ENCODE measurements around the gene NPPC. TPM values are rescaled to one million over a fixed set of nuclear protein-coding genes. Genes with fewer than 3 reads are reported as not detected.

Gene NPPC
- total RNA-seq, 4 donors from 2014 or later, result not detected

GRCh38 chr2:231905026-231905425 lies 21.2 kb downstream of the NPPC start:
- H3K4me3 ChIP-seq, result no peak overlapping the region
- peaks cover 4% of the 10 kb centered on the region for H3K4me1 ChIP-seq
- TF ChIP-seq POLR2A (IDR thresholded peaks at IDR 0.05) (no peak), POLR2AphosphoS5 (IDR thresholded peaks at IDR 0.05) (no peak), EP300 (IDR thresholded peaks at IDR 0.05) (no peak), CTCF (IDR thresholded peaks at IDR 0.05) (no peak)
- no peak for DNase-seq (ENCODE audit: low spot score in 2 of 2)
- H3K27ac ChIP-seq, result no peak overlapping the region
- H3K9me3 ChIP-seq, result no peaks in the 10 kb centered on the region
- H3K36me3 ChIP-seq, result no peaks in the 10 kb centered on the region
- 60% methylated on average over 1 of the region's 4 CpGs for WGBS
- peaks cover 3% of the 10 kb centered on the region for H3K27me3 ChIP-seq

GRCh38 chr2:231904161-231904611 lies 22.0 kb downstream of the NPPC start:
- TF ChIP-seq CTCF (IDR thresholded peaks at IDR 0.05), result no peak
- TF ChIP-seq POLR2A (IDR thresholded peaks at IDR 0.05), result no peak
- TF ChIP-seq POLR2AphosphoS5 (IDR thresholded peaks at IDR 0.05), result no peak
- no peak for TF ChIP-seq EP300 (IDR thresholded peaks at IDR 0.05)
- WGBS, result 68% methylated on average over 5 of the region's 12 CpGs

DNA sequence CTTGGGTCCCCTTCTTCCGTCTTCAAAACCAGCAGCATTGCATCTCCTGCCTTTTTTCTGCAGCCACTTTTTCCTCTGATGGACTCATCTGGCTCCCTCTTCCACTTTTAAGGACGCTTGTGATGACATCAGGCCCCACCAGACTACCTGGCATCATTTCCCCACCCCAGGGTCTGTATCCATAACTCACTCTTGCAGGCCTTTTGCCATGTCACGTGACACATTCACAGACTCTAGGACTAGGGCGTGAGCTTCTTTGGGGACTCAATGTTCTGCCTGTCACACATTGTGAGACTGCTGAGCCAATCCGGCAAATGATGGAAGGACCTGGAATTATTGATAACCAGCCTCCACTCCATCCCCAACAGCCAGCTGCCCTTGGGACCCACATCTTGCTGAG lies 23.6 kb downstream of the NPPC start:
- TF ChIP-seq POLR2AphosphoS5 (IDR thresholded peaks at IDR 0.05), result no peak
- no peak for TF ChIP-seq CTCF (IDR thresholded peaks at IDR 0.05)
- TF ChIP-seq EP300 (IDR thresholded peaks at IDR 0.05), result no peak
- TF ChIP-seq POLR2A (IDR thresholded peaks at IDR 0.05), result no peak
- H3K9me3 ChIP-seq, result no peaks in the 10 kb centered on the region
- WGBS, result 63% methylated on average over 5 of the region's 5 CpGs
- H3K4me1 ChIP-seq, result peaks cover 4% of the 10 kb centered on the region
- DNase-seq (ENCODE audit: low spot score in 2 of 2), result peak in 1 of 2 donors; percentile 17
- H3K36me3 ChIP-seq, result no peaks in the 10 kb centered on the region
- no peak overlapping the region for H3K27ac ChIP-seq
- no peak overlapping the region for H3K4me3 ChIP-seq
- peaks cover 3% of the 10 kb centered on the region for H3K27me3 ChIP-seq

More at GRCh38 chr2:231904161-231904611, 22.0 kb downstream of the NPPC start:
- DNase-seq (ENCODE audit: low spot score in 2 of 2), result no peak
- H3K27me3 ChIP-seq, result peaks cover 3% of the 10 kb centered on the region
- no peaks in the 10 kb centered on the region for H3K9me3 ChIP-seq
- no peak overlapping the region for H3K4me3 ChIP-seq
- H3K36me3 ChIP-seq, result no peaks in the 10 kb centered on the region
- H3K4me1 ChIP-seq, result peaks cover 4% of the 10 kb centered on the region
- no peak overlapping the region for H3K27ac ChIP-seq

GRCh38 chr2:231900972-231901371 lies 25.2 kb downstream of the NPPC start:
- TF ChIP-seq POLR2A (IDR thresholded peaks at IDR 0.05), result no peak
- TF ChIP-seq CTCF (IDR thresholded peaks at IDR 0.05), result no peak
- TF ChIP-seq POLR2AphosphoS5 (IDR thresholded peaks at IDR 0.05), result no peak
- TF ChIP-seq EP300 (IDR thresholded peaks at IDR 0.05), result no peak
- H3K27me3 ChIP-seq, result peaks cover 3% of the 10 kb centered on the region
- H3K4me3 ChIP-seq, result no peak overlapping the region
- WGBS, result 100% methylated on average over 1 of the region's 5 CpGs
- H3K9me3 ChIP-seq, result no peaks in the 10 kb centered on the region
- peaks cover 4% of the 10 kb centered on the region for H3K4me1 ChIP-seq
- DNase-seq (ENCODE audit: low spot score in 2 of 2), result peak in 1 of 2 donors; percentile 26
- H3K27ac ChIP-seq, result no peak overlapping the region
- H3K36me3 ChIP-seq, result no peaks in the 10 kb centered on the region

DNA sequence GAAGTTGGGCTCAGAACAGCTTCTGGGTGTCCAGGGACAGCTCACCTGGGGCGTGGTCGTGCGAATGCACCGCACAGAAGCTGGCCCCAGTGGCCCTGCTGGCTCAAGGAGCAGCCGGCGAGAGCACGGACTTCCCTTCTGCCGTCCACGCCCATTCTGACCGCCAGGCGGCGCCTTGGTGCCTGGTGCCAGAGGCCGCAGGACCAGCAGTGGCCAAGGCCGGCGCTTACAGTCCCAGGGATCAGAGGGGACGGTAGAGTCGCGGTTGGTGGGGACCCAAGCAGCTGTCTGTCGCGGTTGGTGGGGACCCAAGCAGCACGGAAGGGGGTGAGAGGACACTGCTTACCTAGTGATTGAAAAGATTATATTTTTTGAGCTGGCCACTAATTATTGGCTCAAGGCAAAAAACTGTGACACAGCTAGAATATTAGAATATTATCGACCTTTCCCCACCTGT lies 25.7 kb downstream of the NPPC start:
- Histone ChIP-seq H3K36me3 (no peaks in the 10 kb centered on the region), H3K9me3 (no peaks in the 10 kb centered on the region), H3K27ac (no peak overlapping the region), H3K27me3 (peaks cover 3% of the 10 kb centered on the region), H3K4me1 (peaks cover 4% of the 10 kb centered on the region), H3K4me3 (no peak overlapping the region)
- no peak for DNase-seq (ENCODE audit: low spot score in 2 of 2)
- peak; percentile 28 to 61 for TF ChIP-seq CTCF (IDR thresholded peaks at IDR 0.05)
- no peak for TF ChIP-seq POLR2AphosphoS5 (IDR thresholded peaks at IDR 0.05)
- WGBS, result 31% methylated on average over 22 of the region's 22 CpGs
